ENCODE data around the gene GALK1. TPM values are rescaled to one million over a fixed set of nuclear protein-coding genes. Genes with fewer than 3 reads are reported as not detected.
"Not testable (repeated sequence)": the region's sequence is repeated elsewhere in the genome, so short reads cannot be mapped to it uniquely, and the experiment has no call there.

GALK1 gene
- 10 to 100 TPM; 15.0 to 40.9 (median 25.4) TPM for polyA plus RNA-seq (ENCODE audit: insufficient read length in 10 of 10)
- long read RNA-seq, donor 1, transcript GALK1-205 (8 exons, 1,866 nt): major isoform, 10 of 12 reads
- long read RNA-seq, donor 1, partial matches to known transcripts: 0 of 12 reads
- long read RNA-seq, donor 1, other reads (novel, unspliced or antisense): 0 of 12 reads
- long read RNA-seq, donor 2, partial matches to known transcripts: 0 of 4 reads
- long read RNA-seq, donor 2, other reads (novel, unspliced or antisense): 0 of 4 reads
- long read RNA-seq, donor 3: 0 reads
- long read RNA-seq, donor 4, transcript GALK1-205 (8 exons, 1,866 nt): major isoform, 5 of 6 reads
- long read RNA-seq, donor 4, partial matches to known transcripts: 0 of 6 reads
- long read RNA-seq, donor 4, other reads (novel, unspliced or antisense): 0 of 6 reads
- long read RNA-seq, donor 5, transcript GALK1-206 (2 exons, 866 nt): minor isoform, 6 of 16 reads
- long read RNA-seq, donor 5, transcript GALK1-205 (8 exons, 1,866 nt): major isoform, 7 of 16 reads
- long read RNA-seq, donor 5, partial matches to known transcripts: 0 of 16 reads
- long read RNA-seq, donor 5, other reads (novel, unspliced or antisense): 0 of 16 reads
- long read RNA-seq, donor 6, transcript GALK1-205 (8 exons, 1,866 nt): major isoform, 20 of 23 reads
- long read RNA-seq, donor 6, partial matches to known transcripts: 0 of 23 reads
- long read RNA-seq, donor 6, other reads (novel, unspliced or antisense): 0 of 23 reads
- long read RNA-seq, donor 7, transcript GALK1-205 (8 exons, 1,866 nt): major isoform, 10 of 14 reads
- long read RNA-seq, donor 7, partial matches to known transcripts: 0 of 14 reads
- long read RNA-seq, donor 7, other reads (novel, unspliced or antisense): 0 of 14 reads
- long read RNA-seq, donor 8, transcript GALK1-205 (8 exons, 1,866 nt): major isoform, 12 of 16 reads
- long read RNA-seq, donor 8, partial matches to known transcripts: 0 of 16 reads
- long read RNA-seq, donor 8, other reads (novel, unspliced or antisense): 0 of 16 reads
- long read RNA-seq, donor 9, partial matches to known transcripts: 0 of 4 reads
- long read RNA-seq, donor 9, other reads (novel, unspliced or antisense): 0 of 4 reads

GRCh38 chr17:75764711-75765421, at the start of gene GALK1:
Gene GALK1 (minus strand): TSS chr17:75765192. CDS start chr17:75765136, 56 bp downstream.
- peak; percentile 57 to 90 (median 77) for DNase-seq

DNA sequence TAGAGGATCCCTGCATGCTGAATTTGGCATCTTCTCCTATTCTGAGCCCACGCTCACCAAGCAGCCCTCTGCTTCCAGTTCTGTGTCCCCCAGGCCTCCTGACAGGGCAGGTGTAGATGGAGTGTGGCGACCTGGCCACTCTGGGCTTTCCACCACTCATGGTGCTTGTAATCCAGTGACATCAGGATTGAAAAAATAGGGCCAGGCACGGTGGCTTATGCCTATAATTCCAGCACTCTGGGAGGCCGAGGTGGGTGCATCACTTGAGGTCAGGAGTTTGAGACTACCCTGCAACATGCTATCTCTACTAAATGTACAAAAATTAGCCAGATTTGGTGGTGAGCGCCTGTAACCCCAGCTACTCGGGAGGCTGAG, 49.0 kb upstream of the GALK1 start:
- DNase-seq: no peak

DNA sequence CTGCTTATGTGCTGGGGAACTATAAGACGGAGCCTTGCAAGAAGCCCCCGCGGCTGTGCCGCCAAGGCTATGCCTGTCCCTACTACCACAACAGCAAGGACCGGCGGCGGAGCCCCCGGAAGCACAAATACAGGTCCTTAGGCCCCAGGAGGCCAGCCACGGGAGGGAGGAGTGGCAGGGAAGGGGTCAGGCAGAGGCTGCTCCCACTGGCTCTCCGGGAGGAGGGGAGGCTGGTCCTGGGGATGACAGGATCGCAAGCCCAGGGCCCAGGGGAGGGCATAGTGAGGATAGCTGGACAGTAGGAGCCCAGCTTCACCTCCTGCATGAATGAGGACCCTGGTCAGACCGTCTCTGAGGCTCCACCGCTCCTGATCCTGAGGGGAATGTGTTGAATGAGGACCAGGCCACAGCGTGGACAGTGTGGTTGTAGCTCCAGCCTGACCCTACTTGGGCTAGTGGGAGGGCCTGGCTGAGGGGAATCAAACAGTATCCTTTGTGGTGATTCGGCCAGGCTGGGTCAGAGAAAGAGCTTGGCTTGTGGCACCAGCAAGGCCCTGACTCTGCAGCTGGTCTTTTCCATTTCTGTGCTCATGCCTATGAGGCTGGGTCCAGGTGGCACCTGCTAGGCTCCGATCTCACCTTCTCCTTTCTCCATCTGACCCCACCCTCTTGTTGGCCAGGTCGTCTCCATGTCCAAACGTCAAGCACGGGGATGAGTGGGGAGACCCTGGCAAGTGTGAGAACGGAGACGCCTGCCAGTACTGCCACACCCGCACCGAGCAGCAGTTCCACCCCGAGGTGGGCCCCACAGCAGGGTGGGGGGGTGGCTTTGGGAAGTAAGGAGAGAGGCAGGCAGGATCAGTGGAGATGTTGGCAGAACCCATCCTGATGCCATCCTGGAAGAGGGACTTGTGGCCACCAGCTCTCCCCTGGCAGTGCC, 48.4 kb upstream of the GALK1 start:
- no peak for DNase-seq

DNA sequence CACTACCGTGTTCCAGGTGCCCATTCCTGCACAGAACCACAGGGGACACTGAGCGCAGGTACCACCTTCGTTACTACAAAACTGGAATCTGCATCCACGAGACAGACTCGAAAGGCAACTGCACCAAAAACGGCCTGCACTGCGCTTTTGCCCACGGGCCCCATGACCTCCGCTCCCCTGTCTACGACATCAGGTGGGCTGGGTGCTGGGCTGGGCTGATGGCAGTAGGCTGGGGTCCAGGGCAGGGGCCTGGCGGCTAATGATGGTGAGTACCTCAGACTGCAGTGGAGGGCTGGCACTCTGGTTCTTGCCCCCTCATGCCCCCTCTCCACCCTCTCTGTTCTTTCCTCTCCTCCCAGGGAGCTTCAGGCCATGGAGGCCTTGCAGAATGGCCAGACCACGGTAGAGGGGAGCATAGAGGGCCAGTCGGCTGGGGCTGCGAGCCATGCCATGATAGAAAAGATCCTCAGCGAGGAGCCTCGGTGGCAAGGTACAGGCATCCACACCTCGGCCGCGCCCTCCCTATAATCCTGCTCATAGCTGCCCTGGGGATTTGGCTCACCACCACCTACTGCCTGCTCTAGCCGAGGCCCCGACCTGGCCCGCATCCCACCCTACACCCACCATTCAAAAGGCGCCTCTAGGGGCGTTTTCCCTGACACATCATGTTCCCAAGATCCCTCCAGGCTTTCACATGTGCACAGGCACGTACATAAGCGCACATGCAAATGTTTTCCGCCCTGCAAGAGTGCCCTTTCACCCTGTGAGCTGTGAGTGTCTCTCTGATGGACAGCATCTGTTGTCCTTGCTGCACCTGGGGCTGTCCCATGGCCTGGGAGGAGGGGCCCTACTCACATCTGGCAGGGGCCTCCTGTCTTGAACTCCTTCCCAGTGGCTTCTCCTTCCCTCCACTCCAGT, 47.4 kb upstream of the GALK1 start:
- DNase-seq: no peak

- DNase-seq: no peak
Observed at GRCh38 chr17:75811174-75811573, 46.2 kb upstream of the GALK1 start.

DNA sequence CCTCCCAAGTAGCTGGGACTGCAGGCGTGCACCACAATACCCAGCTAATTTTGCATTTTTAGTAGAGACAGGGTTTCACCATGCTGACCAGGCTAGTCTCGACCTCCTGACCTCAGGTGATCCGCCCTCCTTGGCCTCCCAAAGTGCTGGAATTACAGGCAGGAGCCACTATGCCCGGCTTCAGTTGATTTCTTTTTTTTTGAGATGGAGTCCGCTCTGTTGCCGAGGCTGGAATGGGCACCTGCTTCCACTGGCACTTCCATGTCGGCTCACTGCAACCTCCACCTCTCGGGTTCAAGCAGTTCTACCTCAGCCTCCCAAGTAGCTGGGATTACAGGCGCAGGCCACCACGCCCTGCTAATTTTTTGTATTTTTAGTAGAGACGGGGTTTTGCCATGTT, 45.8 kb upstream of the GALK1 start:
- not testable (repeated sequence) for DNase-seq

GRCh38 chr17:75810216-75810615, 45.2 kb upstream of the GALK1 start:
- no peak for DNase-seq

DNA sequence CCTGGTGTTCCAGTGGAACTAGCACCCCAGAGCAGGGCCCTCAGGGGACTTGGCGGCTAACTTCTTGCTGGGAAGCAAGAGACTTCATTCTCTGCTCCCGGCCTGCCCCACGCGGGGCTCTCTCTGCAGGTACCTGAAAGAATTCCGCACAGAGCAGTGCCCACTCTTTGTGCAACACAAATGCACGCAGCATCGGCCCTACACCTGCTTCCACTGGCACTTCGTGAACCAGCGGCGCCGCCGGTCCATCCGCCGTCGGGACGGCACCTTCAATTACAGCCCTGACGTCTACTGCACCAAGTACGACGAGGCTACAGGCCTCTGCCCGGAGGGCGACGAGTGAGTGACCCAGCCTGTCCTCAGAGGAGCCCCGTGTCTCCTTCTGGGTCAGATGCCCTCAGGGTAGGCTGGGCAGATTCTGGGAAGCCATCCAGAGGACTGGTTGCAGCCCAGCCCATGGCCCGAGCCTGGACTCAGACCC, 44.7 kb upstream of the GALK1 start:
- no peak for DNase-seq

GRCh38 chr17:75808905-75809621, 44.1 kb upstream of the GALK1 start:
- peak in 1 of 3 donors; percentile 50 for DNase-seq

- DNase-seq: no peak
Observed at GRCh38 chr17:75808549-75808904, 43.5 kb upstream of the GALK1 start.

- DNase-seq: no peak
Observed at GRCh38 chr17:75807861-75808260, 42.9 kb upstream of the GALK1 start.

- no peak for DNase-seq
Observed at GRCh38 chr17:75806822-75807500, 42.0 kb upstream of the GALK1 start.

- no peak for DNase-seq
Observed at GRCh38 chr17:75803883-75804282, 38.9 kb upstream of the GALK1 start.

- DNase-seq: no peak
Observed at GRCh38 chr17:75799402-75799801, 34.4 kb upstream of the GALK1 start.

DNA sequence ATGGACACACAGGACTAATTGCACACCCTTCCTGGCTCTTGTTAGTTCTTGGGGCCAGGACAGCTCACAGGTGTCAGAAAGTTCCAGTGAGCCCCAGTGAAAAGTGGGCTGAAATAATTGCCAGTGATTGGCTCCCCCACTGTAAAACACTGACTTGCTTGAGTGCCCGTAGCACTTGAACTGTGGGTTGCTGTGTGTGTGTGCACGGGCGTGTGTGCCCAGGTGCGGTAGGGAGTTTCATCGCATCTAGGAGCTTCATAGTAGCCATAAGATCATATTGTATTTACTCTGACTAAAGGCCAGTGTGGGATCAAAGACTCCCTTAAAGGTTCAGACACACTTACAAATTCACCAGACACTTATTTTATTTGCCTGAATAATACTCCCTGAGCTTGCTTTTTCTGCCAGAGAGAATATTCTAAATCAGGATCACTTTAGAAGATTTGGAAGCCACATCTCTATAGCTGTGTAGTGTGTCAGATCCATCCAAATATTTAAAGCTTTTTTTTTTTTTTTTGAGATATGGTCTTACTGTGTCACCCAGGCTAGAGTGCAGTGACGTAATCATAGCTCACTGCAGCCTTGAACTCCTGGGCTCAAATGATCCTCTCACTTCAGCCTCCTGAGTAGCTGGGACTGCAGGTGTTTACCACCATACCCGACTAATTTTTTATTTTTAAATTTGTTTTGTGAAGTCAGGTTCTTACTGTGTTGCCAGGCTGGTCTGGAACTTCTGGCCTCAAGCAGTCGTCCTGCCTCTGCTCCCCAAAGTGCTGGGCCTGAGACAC, 31.0 kb upstream of the GALK1 start:
- no peak for DNase-seq

DNA sequence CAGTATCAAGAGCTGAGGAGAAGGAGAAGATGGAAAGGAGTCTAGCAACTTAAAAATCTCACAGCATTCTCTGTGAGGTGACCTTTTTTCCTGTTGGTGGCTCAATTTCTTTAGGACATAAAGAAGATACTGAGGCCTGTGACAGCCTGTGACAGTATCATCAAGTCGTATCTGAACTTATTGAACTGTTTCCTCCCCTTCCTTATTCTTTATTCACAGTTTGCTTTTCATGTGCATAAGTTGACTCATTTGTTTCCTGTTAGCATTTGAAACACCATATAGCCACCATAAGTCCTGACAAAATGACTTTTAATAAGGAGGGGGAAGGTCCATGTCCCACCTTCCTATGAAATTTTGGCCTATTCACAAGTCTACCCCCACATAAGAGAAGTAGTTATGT, 28.5 kb upstream of the GALK1 start:
- DNase-seq: no peak

- DNase-seq: no peak
Observed at GRCh38 chr17:75791254-75791653, 26.3 kb upstream of the GALK1 start.

Measured in muscle of back (tissue), 13 donors.